Stimulated activated CD8-positive, alpha-beta memory T cell treated with anti-CD3 and anti-CD28 coated beads, Interleukin-4, amount 100 ng/mL, for 48 hours (primary cell): ENCODE results near the gene TAF6L.
"Not testable (repeated sequence)": the region's sequence is repeated elsewhere in the genome, so short reads cannot be mapped to it uniquely, and the experiment has no call there.

Source experiments
- DNase-seq: peaks from one replicate; pipeline ENCODE4 v3.0.0-alpha.2; 2020

The TAF6L gene

DNA sequence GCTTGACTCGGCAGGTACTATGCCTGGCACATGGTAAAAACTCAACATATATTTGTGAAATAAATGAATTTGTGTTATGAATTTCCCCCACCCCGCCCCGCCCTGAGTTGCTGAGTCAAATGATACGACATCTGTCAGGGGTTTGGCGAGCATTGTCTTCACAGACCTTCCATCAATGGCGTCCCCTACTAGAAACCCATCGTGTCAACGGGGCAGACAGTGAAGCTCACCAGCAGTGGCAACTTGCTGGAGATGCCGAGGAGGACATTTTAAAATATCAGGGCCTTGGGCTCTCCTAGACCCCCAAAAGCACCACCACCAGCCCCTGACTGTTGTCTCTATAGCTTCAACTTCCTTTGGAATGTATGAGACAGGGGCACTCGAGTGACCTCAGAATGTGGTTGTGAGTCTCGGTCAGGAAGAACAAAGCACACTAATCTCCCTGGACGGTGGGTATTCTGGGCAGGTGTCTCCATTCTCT lies 34.8 kb downstream of the TAF6L start:
- peak; percentile 51 for DNase-seq

DNA sequence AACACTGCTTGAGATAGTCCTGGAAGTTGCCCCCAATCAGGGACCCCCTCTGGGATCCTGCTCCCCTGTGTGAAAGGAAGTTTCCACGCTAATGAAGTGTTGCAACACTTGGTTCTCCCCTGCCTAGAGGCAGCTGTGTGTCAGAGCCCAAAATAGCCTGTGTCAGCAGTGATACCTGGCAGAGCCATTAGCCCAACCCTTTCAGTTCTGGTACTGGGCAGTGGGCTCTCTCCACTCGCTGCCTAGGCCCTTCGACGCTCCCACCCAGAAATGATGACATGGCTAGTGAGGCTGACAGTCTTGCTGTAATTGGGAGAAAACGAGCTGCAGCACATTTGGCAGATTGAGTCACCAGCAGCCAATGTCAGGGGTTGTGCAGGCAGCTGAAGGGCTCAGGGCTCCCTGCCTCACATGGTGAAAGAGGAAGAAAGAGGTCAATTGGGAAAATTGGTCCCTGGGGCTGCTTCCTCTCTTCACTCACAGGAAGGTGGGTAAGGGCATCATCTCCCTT lies 35.5 kb downstream of the TAF6L start:
- DNase-seq, result no peak

DNA sequence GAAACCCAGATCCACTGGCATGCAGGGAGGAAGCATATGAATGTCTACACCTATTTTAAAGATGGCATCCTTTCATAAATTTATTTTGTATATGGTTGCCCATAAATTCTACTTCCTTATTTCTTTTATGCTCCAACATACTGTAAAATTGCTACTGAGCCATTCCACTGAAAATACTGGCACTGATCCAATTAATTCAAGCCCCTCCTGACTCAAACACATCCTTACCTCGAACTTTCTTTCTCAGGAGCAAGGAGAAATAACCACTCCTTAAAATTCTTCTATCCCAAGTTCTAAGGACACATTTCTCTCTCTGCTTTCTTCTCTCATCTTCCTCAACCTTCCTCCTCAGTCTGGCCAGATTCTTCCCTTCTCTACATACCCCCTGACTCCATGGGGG lies 39.6 kb downstream of the TAF6L start:
- DNase-seq, result no peak

DNA sequence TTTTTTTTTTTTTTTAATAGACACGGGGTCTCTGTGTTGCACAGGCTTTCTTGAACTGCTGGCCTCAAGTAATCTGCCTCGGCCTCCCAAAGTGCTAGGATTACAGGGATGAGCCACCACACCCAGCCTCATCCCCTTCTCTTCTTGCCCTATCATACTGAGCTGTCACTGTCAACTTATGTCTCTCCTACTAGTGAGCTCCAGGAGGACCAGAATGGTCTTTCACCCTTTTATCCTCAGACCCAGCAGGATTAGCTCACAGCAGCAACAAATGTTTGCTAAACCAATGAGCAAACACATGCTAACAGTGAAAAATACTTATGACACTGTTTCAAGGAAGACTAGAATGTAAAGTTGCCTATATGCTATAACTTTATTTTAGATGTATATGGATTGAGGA lies 40.5 kb downstream of the TAF6L start:
- DNase-seq, result no peak

DNA sequence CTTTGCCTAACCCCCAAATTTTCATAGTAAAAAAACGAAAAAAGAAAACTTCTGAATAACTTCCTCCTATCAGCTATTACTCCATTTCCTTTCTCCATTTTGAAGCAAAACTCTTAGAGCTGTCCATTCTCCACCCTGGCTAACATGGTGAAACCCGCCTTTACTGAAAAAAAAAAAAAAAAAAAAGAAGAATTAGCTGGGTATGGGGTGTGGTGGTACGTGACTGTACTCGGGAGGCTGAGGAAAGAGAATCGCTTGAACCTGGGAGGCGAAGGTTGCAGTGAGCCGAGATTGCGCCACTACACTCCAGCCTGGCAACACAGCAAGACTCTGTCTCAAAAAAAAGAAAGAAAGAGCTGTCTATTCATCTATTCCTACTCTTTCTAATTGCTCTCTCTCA lies 45.4 kb downstream of the TAF6L start:
- DNase-seq, result no peak

DNA sequence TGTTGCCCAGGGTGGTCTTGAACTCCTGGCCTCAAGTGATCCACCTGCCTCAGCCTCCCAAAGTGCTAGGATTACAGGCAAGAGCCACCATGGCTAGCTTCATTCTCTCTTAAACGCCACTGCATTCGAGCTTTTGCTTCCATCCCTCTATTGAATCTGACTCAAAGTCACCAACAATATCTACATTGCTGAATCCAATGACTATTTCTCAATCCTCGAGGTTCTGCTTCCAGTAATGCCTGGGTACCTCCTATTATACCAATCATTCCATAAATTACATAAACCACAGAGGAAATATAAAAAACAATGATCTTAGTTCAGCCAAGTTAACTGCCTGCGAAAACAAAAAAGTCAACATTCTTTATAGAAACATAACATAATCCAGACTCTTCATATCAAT lies 45.9 kb downstream of the TAF6L start:
- no peak for DNase-seq

DNA sequence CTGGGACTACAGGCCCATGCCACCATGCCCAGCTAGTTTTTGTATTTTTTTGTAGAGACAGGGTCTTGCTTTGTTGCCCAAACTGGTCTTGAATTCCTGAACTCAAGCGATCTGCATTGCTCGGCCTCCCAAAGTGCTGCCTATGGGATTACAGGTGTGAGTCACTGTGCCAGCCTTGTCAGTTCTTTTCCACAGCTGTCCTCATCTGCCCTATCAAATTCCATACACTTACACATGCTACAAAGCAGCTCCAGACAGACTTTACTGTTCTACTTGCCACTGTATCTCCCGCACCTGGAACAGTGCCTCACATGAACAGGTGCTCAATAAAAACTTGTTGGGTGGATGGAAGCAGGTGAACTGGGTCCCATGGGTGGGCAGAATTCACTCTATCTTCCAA lies 52.5 kb downstream of the TAF6L start:
- no peak for DNase-seq

DNA sequence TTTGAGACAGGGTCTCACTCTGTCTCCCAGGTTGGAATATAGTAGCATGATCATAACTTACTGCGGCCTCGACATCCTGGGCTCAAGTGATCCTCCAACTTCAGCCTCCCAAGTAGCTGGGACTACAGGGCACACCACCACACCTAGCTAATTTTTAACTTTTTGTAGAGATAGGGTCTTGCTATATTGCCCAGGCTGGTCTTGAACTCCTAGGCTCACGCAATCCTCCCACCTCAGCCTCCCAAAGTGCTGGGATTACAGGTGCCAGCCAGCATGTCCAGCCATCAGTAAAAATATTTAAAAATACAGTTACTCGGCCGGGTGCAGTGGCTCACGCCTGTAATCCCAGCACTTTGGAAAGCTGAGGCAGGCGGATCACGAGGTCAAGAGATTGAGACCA lies 56.9 kb downstream of the TAF6L start:
- DNase-seq, result not testable (repeated sequence)

DNA sequence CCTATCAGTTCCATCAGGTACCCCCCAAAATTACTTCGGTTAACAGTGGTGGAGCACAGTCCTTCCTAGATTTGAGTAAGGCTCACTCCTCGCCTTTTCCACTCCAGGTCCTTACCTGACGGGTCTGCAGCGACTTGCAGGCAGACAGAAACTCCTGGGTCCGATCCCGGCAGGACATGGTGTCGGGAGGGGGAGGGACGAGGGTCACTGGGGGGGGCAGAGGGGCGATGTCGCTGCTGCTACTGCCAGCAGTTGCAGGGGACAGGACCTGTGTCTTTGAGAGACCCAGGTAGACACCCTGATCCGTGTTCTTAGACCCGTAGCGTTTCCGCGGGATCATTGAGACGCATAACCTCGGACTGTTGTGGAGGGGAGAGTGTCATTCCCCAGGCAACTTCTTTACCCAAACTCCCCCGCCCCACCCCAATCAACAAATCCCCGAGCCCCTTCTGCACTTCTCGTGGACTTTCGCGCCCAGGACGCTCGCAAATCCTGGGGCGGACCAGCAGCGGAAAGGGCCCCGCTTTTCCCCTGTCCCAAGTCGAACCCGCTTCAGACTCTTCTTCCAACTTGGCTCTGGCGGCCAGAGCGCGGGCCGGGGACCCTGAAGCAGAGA lies 59.8 kb downstream of the TAF6L start:
- DNase-seq, result peak; percentile 40

DNA sequence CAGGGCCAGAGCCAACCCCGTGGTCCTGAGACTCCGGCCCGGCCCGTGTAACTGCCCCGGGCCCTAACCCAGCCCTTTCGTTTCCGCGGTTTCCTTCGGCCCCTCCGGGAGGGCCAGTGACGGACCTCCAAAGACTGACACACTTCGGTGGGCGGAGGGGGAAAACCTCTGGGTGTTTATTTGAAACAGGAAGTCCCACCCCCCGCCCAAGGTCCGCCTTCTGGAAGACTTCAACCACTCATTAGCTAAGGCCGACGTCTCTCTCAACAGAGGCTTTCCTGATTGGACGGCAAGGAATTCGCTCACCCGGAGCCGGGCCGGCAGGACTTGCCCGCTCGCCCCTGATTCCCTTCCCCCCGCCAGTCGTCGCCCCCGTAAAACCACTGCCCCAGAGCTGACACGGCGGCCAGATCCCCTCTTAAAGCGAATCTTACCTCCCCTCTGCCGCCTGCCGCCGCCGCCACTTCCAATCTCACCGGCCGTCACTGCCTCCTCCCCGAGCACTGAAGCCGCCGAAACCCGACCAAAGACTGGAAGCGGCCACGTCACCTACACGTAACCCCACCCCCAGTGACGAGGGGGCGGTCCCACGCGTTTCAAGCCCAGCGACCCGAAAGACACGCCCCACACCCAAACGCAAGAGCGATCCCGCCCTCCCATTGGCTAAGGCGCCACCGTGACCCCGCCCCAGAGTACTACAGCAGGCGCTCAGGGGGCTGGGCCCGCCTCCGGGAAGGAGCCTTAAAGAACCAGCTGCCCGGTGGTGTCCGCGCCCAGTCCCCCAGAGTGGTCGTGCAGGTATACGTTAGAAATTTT lies 60.5 kb downstream of the TAF6L start, which contains the start of gene STX5:
TSS of gene STX5 (minus strand) at position 532 of the 816 bp plus-strand sequence. CDS start 808 bp downstream, outside the sequence.
- DNase-seq, result peak; percentile 100

DNA sequence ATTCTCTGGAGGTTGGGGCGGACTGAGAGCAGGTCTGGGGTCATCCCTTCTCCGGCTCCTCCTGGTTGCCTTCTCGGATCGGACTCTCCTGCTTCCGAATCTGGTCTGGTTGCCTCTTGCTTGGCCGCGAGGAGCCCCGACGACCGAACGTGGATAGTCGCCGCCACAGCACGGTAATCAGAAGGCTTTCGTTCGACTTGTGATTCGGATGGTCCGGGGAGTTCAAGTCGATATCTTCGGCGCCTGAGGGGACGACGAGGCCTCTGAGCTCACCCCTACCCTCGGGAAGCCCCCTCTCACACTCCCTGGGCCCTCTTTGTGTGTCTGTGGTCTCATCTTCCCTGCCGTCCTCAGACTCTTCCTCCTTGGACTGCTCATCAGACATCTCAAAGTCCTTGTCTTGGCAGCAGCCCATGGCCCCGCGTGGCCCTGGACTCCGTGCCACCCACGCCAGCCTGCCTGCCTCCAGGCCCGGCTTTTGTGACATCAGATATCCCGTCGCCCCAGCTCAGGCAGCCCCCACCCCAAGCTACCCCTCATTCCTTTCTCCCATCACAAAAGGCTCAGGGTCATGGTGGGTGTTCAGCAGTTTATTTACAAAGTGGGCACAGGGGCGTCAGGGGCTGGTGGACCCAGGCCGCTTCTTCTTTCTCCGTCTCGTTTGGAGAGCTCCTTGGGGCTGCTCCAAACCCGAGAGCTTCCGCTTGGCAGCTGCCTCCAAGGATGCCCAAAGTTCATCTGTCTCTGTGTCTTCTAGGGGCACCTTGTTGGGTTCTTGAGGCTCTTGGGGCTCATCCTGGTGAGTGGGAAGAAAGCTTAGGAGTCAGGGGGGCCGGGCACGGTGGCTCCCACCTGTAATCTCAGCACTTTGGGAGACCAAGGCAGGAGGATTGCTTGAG lies 61.4 kb downstream of the TAF6L start, which contains the start of gene TEX54:
TSS of gene TEX54 (minus strand) at position 506 of the 899 bp plus-strand sequence.
- DNase-seq, result no peak

DNA sequence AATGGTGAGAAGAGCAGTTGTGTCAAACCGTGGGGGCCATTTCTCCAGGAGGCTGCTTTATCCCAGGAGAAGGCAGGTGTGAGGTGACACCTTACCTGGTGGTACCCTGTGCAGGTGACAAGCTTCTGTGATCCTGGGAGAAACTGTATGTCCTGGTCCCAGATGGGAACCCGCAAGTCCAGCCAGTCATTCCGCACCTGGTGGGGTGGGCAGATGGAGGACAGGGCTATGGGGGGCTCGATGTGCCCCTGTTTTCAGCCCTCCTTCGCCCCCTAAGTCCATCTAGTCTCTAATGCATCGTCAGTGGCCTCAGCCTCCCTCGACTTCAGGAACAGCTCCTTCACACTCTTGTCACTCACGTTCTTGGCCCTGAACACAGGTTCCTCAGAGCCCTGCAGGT lies 64.1 kb downstream of the TAF6L start:
- no peak for DNase-seq
